Measurements from ENCODE around the gene HMSD. TPM values are rescaled to one million over a fixed set of nuclear protein-coding genes. Genes with fewer than 3 reads are reported as not detected.

Gene HMSD
- polyA plus RNA-seq, 1 of the 3 experiments (the other 2 are of a cell fraction) = not detected

GRCh38 chr18:63994783-63995399 lies 45.8 kb downstream of the HMSD start (continued):
- TF ChIP-seq TAF1 (IDR thresholded peaks at IDR 0.05; ENCODE audit: borderline replicate concordance, low read depth, low read length) (no peak), TCF12 (IDR thresholded peaks at IDR 0.05) (no peak), FOXJ3 (CRISPR knock-in tag; IDR thresholded peaks at IDR 0.05) (no peak), JUND (IDR thresholded peaks at IDR 0.05) (no peak), IRF3 (IDR thresholded peaks at IDR 0.05; ENCODE audit: low read depth, low read length) (no peak)

GRCh38 chr18:63997041-63997440 lies 47.9 kb downstream of the HMSD start:
- H3K4me1 ChIP-seq (ENCODE audit: control insufficient read depth in 1 of 2, insufficient read depth in 2 of 2, low read depth in 1 of 2, low read length in 1 of 2) = peaks cover 0 to 3% of the 10 kb centered on the region in 2 experiments; a peak in 1 of 4 replicates

GRCh38 chr18:63997606-63998005 lies 48.5 kb downstream of the HMSD start:
- Histone ChIP-seq H3K4me3 (ENCODE audit: low read depth in 2 of 2, low read length in 1 of 2) (no peak overlapping the region), H3K9me3 (no peaks in the 10 kb centered on the region), H4K20me1 (ENCODE audit: insufficient read depth) (no peaks in the 10 kb centered on the region), H3K27me3 (ENCODE audit: insufficient read depth) (no peaks in the 10 kb centered on the region), H3K36me3 (replicated peaks in 1 of 2; ENCODE audit: control insufficient read depth in 1 of 2, insufficient read depth in 2 of 2, low read length in 1 of 2) (no peaks in the 10 kb centered on the region), H2AFZ (ENCODE audit: low read depth) (no peak overlapping the region), H3K4me2 (no peak overlapping the region), H3K9me2 (no peaks in the 10 kb centered on the region), H3K4me1 (ENCODE audit: control insufficient read depth in 1 of 2, insufficient read depth in 2 of 2, low read depth in 1 of 2, low read length in 1 of 2) (peaks cover 0 to 3% of the 10 kb centered on the region in 2 experiments; a peak in 1 of 4 replicates), H3K79me2 (ENCODE audit: insufficient read depth) (no peaks in the 10 kb centered on the region), H3K27ac (ENCODE audit: low read depth in 2 of 2, low read length in 1 of 2) (no peak overlapping the region), H3K9ac (no peak overlapping the region), H3F3A (replicated peaks; ENCODE audit: insufficient read depth) (no peaks in the 10 kb centered on the region)
- DNase-seq = no peak
- CTCF ChIA-PET = interaction anchor here (1.1 to 1.2 kb wide), 2 partner anchors 13 to 34 kb away, joined by 4 to 5 read pairs; no protein-coding TSS in a partner anchor
- WGBS (ENCODE audit: low lambda C conversion rate) = 0% methylated on average over 2 of the region's 2 CpGs
- POLR2A ChIA-PET = no interaction called here
- TF ChIP-seq FOXM1 (IDR thresholded peaks at IDR 0.05; ENCODE audit: low read depth) = no peak
- TF ChIP-seq YY1 (IDR thresholded peaks at IDR 0.05; ENCODE audit: low read depth) = no peak
- TF ChIP-seq NRF1 (IDR thresholded peaks at IDR 0.05; ENCODE audit: low read depth, low read length) = no peak
- no peak for TF ChIP-seq RCOR1 (IDR thresholded peaks at IDR 0.05; ENCODE audit: low read length)
- TF ChIP-seq GATA2 (CRISPR knock-in tag; IDR thresholded peaks at IDR 0.05) = no peak
- TF ChIP-seq RXRA (IDR thresholded peaks at IDR 0.05; ENCODE audit: borderline replicate concordance, low read depth) = no peak
- TF ChIP-seq IRF3 (IDR thresholded peaks at IDR 0.05; ENCODE audit: low read depth, low read length) = no peak
- no peak for TF ChIP-seq FOSL2 (IDR thresholded peaks at IDR 0.05; ENCODE audit: borderline replicate concordance, low read depth)
- no peak for TF ChIP-seq NFIC (IDR thresholded peaks at IDR 0.05; ENCODE audit: borderline replicate concordance)
- no peak for TF ChIP-seq SIN3A (IDR thresholded peaks at IDR 0.05; ENCODE audit: borderline replicate concordance, low read depth, low read length)
- TF ChIP-seq SMC3 (IDR thresholded peaks at IDR 0.05; ENCODE audit: low read depth, low read length) = no peak

More at GRCh38 chr18:63997041-63997440, 47.9 kb downstream of the HMSD start:
- ChIA-PET CTCF (interaction anchor here (0.7 to 1.2 kb wide), 3 partner anchors 14 to 479 kb away, joined by 3 to 5 read pairs (median 4); no protein-coding TSS in a partner anchor), POLR2A (no interaction called here)
- Histone ChIP-seq H3K9me2 (no peaks in the 10 kb centered on the region), H3K79me2 (ENCODE audit: insufficient read depth) (no peaks in the 10 kb centered on the region), H3K27me3 (ENCODE audit: insufficient read depth) (no peaks in the 10 kb centered on the region), H3K4me2 (no peak overlapping the region), H3F3A (replicated peaks; ENCODE audit: insufficient read depth) (no peaks in the 10 kb centered on the region), H2AFZ (ENCODE audit: low read depth) (no peak overlapping the region), H3K36me3 (replicated peaks in 1 of 2; ENCODE audit: control insufficient read depth in 1 of 2, insufficient read depth in 2 of 2, low read length in 1 of 2) (no peaks in the 10 kb centered on the region), H3K9me3 (no peaks in the 10 kb centered on the region), H4K20me1 (ENCODE audit: insufficient read depth) (no peaks in the 10 kb centered on the region), H3K9ac (no peak overlapping the region), H3K27ac (ENCODE audit: low read depth in 2 of 2, low read length in 1 of 2) (no peak overlapping the region), H3K4me3 (ENCODE audit: low read depth in 2 of 2, low read length in 1 of 2) (no peak overlapping the region)
- no peak for TF ChIP-seq ELF1 (IDR thresholded peaks at IDR 0.05)
- no peak for TF ChIP-seq RXRA (IDR thresholded peaks at IDR 0.05; ENCODE audit: borderline replicate concordance, low read depth)
- no peak for TF ChIP-seq EP300 (IDR thresholded peaks at IDR 0.05; ENCODE audit: borderline replicate concordance in 1 of 2, low read depth in 1 of 2, low read length in 1 of 2)
- no peak for TF ChIP-seq TCF12 (IDR thresholded peaks at IDR 0.05)
- no peak for TF ChIP-seq GABPA (IDR thresholded peaks at IDR 0.05; ENCODE audit: low read depth)
- no peak for TF ChIP-seq SIN3A (IDR thresholded peaks at IDR 0.05; ENCODE audit: borderline replicate concordance, low read depth, low read length)
- TF ChIP-seq RFX5 (IDR thresholded peaks at IDR 0.05; ENCODE audit: low read length) = no peak
- TF ChIP-seq RAD21 (IDR thresholded peaks at IDR 0.05; ENCODE audit: low read length) = no peak
- no peak for DNase-seq
- WGBS (ENCODE audit: low lambda C conversion rate) = 38% methylated on average over 4 of the region's 4 CpGs
